GM21619 (cell line): ENCODE results near the gene ARSI.

ENCODE experiments used
- ATAC-seq: cut with Tn5 transposase; IDR thresholded peaks from one replicate; pipeline ENCODE4 v1.9.1; 2021; ENCODE audit not compliant: unreplicated experiment

The ARSI gene

DNA sequence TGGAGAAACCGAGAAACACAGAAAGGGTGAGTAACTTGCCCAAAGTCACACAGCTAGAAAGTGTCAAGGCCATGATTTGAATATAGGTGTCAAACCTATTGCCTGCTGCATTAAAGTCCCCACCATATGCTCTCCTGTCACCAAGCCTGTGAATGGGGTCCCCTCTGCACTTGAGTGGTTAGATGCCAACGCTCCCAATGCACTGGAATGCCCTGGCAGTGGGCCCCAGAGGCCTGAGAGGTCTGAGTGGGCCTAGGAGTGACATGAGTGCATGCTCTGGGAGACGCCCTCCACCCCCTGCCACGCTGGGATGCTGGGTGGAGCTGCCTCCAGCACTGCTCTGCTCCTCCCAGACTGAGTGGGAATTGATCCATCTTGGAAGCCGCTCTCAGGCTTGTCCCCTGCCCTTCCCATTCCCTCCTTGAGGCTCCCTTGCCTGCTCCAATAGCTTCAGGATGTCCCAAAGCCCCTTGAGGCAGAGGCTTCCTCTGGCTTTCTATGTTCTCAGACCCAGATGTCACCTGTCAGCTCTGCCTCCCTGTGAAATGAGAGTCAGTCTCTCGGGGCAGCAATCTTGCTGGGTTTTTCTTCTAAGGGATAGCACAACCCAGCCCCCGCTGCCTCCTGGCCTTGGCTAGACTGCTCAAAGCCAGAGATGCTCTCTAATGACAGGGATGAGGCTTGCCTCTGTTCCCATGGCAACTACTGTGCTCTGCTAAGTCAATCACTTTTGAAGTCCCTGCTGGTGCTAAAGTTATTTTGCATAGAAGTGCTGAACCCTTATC, 6.6 kb upstream of the ARSI start:
- ATAC-seq, result no peak

DNA sequence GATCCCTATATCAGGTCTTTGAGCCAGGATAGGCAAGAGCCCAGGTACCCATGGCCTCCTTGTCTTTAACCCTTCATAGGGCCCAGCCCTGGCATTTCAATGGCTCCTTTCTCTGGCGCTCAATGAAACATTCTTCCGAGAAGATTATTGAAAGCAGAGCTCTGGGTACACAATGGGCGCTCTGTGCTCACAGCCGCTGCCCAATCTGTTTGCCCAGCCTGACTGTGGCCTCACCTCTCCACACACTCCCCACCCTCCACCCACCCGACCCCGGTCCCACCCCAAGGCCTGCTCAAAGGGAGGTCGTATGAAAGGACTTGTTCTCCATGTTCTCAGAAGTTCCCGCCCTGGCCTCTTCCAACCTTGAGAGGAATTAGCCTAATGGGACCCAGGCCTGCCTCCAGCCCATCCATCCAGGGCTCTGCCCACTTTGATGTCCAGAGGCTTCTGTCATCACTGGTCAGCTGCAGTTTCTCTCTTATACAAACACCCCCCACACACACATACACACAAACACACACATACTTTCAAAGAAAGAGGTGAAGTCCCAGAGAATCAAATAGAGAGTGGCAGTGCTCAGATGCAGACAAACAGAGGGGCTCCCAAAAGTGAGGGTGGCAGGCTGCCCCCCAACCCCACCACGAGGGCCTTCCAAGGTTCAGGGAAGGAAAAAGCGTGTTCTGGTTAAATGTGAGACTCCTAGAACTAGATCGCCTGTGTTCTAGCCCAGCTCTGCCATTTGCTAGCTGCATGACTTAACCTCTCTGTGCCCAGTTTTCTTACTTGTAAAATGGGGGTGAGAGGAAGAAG, 5.1 kb upstream of the ARSI start:
- no peak for ATAC-seq

DNA sequence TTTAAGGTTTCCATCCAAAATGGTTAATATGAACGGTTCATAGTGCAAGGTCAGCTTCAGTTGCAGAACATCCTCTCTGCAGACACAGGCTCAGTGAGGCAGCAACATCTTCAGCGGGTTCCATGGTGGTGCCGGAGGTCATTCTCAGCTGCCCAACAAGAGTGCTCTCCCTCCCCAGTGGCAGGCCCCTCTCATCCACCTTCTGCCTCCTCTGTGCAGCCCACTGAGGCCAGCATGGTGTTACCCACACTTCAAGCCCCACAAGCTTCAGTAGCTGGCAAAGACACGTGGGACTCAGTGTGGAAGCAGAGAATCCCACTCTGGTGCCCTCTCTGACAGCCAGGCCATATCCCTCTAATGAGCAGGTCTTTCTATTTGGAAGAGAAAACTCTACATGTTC, 4.1 kb upstream of the ARSI start:
- ATAC-seq, result no peak

DNA sequence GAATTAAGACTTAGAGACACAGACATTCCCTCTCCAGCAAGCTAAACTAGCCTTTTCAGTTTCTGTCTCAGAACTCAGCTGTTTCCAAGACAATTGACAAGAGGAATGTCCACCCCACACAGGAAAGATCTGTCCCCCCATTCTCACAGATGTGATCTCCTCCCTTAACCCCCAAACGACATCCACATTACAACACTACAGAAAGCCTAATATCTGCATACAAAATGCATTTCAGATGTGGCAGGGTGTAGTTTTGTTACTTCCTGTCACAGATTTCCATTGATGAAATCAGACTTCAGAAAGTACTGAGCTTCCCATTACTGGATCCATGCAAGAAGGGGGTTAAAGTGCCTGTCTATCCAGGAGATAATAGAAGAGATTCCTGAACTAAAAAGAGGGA, 2.9 kb upstream of the ARSI start:
- no peak for ATAC-seq

DNA sequence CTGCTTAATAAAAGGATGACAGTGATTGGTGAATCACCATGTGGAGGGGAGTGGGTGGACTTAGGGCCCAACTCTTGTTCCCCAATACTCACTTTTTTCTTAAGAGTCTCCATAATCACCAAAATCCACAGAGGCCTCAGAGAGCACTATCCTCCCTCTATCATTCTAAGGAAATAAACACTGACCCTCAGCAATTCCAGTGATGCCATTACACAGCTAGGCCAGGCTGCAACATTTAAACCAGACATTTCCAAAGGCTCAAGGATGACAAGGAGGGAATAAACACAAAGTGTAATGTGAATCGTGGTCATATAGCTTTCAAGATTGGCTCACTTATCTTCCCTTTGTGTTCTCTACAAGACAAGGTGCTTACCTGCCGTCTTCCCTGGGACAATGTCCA, 2.4 kb upstream of the ARSI start:
- no peak for ATAC-seq

DNA sequence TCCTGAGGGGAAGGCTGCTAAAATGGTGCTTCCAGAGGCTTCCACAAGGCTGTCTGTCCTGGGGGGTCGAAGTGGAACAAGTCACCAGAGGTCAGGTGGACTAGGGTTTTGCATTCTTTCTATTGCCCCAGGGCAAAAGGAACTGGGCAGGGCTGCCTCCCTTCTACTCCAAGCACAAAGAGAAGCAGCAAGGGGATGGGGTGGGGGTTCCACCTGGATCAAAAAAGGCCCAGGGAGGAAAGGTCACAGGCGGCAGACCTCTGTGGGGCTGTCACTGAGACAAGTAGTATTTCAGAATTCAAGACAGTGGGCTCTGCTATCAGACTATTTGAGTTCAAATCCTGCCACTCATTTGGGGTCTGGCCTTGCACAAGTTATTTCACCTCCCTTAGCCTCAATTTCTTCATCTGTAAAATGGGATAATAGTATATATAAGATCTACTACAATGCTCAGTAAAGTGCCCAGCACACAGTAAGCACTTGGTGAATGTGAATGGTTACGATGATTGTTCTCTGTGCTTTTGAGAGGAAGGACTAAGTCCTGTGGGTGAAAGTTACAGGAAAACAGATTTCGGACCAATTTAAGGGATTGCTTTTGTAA, 1.9 kb upstream of the ARSI start:
- ATAC-seq, result no peak

DNA sequence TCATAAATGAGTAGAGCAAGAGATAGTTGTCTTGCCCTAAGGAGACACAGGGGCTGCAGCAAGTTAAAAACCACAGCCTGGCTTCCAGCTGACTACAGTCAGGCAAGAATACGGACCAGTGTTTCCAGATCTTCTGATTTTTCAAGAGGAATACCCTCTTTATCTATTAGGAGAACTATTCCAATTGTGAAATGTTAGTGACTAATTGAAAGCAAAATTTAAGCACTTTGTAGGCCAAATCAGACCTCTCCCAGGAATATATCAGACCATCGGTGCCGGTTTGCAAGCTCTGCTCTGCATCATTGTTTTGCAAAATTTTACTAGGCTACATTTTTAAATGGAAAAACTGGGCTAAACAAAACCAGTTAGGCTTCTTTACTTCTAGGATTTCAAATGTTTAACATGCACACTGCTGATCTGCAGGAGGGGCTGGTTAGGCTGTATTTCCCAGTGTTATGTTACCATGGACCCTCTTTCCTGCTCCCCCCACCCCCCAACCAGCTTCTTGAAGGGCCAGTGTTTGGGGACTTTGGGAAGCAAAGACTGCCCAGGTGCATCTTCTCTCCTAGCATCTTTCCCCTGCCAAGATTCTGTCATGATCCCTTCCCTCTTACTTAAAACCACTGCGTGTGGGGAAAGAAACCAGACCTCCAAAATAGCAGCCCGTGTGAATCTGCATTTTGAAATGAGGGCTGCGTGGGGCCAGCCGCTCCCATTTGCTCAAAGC, 1.1 kb upstream of the ARSI start:
- no peak for ATAC-seq

DNA sequence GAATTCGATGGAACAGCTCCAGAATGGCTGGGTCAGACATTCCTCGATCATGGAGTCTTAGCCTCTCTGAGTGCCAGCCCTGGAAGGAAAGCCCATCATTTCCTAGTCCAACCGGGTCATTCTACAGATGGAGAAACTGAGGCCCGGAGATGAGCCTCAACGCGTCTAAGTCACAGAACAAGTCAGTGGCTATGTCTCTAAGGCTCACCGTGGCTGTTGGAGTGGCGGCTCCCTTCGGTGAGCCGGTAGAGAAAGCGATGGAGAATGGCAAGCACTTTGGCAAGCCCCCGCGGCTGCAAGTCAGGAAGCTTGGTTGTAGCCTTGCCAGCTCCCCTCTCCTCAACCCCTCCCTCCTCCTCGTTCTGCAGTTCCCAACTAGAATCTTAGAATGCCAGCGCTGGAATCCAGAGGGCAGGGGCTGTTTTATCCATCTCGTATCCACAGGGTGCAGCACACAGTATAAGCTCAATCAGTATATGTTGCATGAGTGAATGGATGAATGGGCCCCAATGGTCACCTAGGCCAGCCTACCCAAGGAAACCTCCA, 438 bp upstream of the ARSI start:
- no peak for ATAC-seq

DNA sequence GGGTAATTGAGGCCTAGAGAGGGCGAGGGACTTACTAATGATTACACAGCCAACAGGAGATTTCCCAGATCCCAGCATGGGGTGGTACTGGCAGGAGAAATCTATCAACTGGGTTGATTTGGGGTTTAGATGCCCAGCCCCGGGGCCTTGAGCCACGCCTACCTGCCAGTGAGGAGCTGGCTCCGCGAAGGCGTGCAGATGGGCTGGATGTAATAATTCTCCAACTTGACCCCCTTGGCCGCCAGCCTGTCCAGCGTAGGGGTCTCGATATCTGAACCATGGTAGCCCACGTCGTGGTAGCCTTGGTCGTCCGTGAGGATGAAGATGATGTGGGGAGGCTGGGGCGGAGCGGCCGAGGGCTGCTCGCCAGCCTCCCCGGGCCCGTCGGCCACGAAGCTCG, 804 bp downstream of the ARSI start:
- ATAC-seq, result no peak

DNA sequence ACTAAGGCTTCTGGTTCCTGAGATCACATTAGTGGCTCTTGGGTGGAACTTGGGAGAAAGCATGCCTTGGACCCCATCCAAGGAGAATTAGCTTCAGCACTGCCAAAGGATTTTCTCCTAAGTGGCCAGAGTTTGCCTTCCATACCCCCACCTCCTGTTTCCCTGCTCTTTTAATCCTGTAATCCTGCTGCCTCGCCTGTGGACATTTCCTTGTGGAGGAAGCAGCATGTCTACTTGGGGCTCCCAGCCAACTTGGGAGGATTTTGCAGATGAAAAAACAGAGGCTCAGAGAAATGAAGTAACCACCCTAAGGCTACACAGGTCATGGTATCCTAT, 1.6 kb downstream of the ARSI start:
- ATAC-seq, result no peak

DNA sequence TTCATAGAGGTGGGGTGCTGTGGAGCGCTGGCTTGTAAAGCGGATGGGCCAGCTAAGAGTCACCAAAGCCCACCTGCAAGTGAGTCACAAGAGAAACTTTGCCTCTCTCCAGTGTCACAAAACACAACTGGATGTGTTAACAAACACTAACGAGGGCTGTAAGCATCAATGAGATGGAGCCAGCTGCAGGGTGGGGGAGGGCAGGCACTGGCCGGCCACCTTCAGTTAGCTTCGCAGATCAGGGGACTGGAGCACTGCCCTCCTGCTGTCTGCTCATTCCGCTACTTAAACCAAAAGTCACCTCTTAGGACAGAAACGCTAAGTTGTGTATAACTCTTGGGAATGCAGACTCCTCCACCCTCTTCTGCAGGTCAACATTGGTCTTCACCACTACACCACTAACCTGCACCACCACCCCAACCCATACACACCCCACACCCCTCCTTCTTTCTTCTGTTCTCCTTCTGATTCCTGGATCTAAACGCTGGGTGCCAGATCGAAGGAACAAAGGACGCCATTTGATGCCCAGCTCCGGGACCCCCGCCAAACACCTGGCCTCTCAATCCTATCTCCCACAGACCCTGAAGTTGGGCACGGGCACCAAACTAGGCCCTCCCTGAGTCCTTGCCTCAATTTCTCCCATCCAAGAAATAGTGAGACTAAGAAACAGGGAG, 2.1 kb downstream of the ARSI start:
- ATAC-seq, result no peak

DNA sequence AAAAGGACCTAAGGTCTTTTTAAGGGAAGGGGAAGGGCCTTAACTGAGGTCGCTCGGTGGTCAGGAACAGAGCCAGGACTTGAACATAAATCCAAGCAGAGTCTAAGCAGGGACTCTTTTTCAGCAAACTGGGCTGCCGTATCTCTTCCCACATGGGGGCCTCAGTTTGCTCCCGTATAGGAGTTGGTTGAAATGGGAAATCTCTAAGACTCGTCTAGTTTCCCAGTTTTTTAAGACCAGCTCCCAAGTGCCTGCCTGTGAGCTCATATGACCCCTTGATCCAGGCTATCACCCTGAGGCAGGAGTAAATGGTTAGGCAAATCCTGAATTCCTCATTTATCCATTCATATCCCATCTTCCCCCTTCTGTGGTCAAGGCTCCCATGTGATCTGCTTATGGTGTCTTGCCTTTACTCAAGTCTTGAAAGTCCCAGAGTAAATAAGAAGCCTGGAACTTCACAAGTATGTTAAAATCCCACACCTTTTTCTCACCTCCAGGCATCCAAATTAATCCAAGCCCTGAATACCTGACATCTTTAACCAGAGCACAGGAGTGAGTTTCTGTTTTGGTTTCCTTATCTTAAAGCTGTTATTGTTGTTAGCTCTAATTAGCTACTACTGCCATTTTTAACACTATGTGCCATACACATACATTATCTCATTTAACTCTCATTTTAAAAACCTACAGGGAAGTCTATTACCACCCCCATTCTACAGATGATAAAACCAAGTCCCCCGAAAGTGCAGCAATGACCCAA, 3.0 kb downstream of the ARSI start:
- ATAC-seq, result no peak

DNA sequence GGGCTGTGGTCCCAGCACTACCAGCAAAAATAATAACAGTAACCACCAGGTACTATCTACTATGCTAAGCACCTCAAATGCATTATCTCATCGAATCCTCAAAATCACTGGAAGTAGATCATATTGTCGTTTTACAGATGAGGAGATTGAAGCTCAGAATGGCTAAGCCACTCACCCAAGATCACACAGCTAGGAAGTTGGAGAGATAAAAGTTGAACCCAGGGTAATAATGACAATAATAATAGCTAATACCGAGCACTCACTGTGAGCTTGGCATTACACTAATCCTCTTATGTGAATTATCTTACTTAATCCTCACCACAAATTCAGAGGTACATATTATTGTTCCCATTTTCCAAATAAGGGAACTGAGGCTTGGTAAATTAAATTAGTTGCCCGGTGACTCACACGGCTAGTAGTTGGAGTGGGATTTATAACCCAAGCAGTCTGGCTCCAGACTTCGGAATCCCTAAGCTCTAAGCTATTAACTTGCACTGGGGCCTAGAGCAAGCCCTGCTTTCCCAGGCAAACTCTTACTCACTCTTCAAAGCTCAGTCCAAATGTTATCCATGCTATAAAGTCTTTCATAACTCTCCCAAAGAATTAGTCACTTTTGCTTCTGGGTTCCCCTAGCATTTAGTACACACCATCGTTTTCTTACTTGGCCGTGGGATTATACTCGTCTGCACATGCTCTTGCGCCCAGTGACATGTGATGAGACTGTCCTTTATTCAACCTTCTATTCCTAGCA, 3.8 kb downstream of the ARSI start:
- ATAC-seq, result no peak

DNA sequence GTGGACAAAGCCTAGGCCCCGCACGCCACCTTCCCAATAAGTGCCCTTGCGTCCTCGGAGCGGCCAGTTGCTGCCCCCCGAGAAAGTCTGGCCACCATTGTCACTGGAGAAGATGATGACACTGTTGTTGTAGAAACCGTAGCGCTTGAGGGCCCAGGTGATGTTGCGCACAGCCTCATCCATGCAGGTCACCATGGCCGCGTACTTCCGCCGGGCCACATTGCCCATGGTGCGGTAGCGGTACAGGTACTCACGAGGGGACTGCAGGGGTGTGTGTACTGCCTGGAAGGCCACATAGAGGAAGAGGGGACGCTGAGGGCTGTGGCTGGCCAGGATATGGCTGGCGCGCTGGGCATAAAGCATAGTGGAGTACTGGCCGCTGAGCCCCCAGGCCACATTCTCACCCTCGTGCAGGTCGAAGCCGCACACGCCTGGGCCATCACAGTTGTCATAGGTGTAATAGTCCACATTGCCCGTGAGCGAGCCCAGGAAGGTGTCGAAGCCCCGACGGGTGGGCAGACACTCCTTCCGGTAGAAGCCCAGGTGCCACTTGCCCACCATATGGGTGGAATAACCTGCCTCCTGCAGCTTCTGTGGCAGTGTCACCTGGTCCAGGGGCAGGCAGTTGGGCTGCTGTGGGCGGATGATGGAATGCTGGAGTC, 4.6 kb downstream of the ARSI start:
- no peak for ATAC-seq

DNA sequence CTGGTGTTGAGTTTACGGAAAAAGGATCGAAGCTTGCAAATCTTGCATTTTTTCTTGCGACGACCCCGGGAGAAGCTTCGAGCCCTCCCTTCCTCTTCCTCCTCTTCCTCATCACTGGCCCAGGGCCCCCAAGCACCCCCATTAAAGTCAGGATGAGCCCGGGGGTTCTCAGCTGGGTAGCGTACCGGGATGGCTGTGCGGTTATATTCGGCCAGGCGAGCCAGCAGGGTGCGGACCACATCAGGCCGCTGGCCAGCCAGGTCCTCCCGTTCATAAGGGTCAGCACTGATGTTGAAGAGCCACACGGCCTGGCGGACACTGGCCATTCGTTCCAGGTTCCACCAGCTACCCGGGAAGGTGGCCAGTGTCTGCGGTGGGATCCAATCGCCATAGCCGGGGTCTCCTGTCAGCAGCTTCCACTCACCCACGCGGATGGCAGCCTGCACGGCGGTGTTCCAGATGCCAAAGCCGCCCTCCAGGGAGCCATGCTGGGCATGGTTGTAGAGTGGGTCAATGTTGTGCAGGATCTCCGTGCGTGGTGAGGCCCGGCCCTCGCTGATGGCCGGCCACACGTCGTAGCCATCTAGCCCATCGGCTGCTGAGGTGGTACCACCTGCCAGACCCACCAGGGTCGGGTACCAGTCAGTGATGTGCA, 5.3 kb downstream of the ARSI start:
- ATAC-seq, result no peak

DNA sequence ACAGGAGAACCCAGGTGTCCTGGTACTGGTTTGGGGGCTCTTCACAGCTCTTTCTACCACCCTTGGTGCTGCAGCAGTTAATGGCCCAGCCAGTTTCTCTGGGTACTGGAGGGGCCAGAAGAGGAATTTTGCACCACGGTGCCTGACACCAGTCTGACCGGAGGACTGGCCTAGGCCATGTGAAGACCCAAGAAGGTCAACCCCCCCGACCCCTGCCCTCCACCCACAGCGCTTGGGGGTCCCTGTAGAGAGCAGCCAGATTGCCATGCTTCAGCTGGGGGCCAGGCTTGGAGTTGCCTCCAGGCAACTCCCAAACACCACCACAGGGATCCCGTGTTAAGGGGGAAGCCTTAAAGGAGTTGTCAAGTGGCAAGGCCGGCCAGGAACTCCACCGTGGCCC, 6.2 kb downstream of the ARSI start:
- ATAC-seq, result no peak

DNA sequence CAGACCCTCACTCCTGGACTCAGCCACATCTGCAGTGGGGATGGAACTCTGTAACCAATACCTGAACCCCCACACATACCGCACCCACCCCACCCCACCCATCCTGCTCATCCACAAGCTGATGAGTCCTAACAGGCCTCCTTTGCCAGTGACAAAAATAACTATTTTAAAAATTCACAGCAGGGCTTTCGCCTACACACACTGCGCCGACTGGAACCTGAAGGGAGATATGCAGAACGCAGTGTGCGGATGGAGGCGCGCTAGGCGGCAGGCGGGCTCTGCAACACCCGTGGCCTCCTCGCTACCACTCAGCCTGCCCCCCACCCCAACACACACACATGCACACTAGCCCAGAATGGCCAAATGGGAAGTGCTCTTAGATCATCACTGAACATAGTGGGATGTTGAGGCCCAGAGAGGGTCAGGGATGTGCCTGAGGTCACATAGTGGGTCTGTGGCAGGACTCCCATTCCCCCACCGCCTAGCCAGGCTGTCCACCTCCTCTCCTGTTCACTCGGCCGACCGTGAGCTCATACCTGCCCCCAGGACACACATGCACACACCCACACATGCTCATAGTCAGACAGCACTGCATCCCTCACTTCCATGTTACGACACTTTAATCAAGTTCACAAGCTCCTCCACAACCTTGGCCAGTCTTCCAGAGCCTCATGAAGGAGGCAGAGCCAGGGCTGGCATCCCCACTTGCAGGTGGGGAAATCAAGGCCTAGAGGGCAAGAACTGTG, 6.8 kb downstream of the ARSI start:
- ATAC-seq, result no peak
